ENCODE data around the gene SPEF1. TPM values are rescaled to one million over a fixed set of nuclear protein-coding genes. Genes with fewer than 3 reads are reported as not detected.

Gene SPEF1
- total RNA-seq, 1 donor from 2014 or later, result 0.54 TPM

DNA sequence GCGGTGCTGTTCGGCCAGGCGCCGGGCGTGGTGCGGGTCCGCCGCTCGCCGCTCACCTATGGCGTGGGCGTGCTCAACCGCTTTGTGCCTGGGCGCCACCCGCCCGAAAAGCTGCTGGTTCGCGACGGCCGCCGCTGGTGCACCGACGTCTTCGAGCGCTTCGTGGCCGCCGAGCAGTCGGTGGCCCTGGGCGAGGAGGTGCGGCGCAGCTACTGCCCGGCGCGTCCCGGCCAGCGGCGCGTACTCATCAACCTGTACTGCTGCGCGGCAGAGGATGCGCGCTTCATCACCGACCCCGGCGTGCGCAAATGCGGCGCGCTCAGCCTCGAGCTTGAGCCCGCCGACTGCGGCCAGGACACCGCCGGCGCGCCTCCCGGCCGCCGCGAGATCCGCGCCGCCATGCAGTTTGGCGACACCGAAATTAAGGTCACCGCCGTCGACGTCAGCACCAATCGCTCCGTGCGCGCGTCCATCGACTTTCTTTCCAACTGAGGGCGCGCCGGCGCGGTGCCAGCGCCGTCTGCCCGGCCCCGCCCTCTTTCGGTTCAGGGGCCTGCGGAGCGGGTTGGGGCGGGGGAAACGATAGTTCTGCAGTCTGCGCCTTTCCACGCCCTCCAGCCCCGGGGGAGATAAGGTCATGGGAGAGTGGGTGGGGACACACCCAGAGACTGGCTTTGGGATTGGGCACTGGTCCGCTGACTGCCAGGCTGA is 29.4 kb downstream of the SPEF1 start:
- H3K36me3 Mint-ChIP-seq (ENCODE audit: low read depth), result peaks cover 9% of the 10 kb centered on the region
- H3K27ac Mint-ChIP-seq (ENCODE audit: unreplicated experiment), result no peak overlapping the region
- no peak for DNase-seq (ENCODE audit: low read depth, low spot score)
- H3K9me3 Mint-ChIP-seq, result no peaks in the 10 kb centered on the region
- peaks cover 17% of the 10 kb centered on the region for H3K4me1 Mint-ChIP-seq
- H3K4me3 Mint-ChIP-seq, result peak overlapping the region; percentile 34
- H3K27me3 Mint-ChIP-seq (ENCODE audit: low read depth), result peaks cover 49% of the 10 kb centered on the region
- TF ChIP-seq, protein P1, sequence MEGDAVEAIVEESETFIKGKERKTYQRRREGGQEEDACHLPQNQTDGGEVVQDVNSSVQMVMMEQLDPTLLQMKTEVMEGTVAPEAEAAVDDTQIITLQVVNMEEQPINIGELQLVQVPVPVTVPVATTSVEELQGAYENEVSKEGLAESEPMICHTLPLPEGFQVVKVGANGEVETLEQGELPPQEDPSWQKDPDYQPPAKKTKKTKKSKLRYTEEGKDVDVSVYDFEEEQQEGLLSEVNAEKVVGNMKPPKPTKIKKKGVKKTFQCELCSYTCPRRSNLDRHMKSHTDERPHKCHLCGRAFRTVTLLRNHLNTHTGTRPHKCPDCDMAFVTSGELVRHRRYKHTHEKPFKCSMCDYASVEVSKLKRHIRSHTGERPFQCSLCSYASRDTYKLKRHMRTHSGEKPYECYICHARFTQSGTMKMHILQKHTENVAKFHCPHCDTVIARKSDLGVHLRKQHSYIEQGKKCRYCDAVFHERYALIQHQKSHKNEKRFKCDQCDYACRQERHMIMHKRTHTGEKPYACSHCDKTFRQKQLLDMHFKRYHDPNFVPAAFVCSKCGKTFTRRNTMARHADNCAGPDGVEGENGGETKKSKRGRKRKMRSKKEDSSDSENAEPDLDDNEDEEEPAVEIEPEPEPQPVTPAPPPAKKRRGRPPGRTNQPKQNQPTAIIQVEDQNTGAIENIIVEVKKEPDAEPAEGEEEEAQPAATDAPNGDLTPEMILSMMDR (conservative IDR thresholded peaks at IDR 0.05), result no peak

DNA sequence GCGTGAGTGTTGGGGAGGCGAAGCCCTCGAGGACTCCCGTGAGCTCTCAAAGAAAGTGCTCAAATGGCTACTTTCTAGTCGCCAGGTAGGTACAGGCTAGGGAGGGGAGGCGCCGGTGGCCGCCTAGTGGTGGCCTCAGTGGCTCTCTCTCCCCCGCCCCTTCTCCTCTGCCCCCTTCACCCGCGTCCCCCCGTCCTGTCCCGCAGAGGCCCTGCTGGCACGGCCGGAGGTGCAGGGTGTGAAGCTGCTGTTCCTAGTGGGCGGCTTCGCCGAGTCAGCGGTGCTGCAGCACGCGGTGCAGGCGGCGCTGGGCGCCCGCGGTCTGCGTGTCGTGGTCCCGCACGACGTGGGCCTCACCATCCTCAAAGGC is 30.0 kb downstream of the SPEF1 start:
- H3K27ac Mint-ChIP-seq (ENCODE audit: unreplicated experiment), result no peak overlapping the region
- no peaks in the 10 kb centered on the region for H3K9me3 Mint-ChIP-seq
- DNase-seq (ENCODE audit: low read depth, low spot score), result no peak
- no peak overlapping the region for H3K4me3 Mint-ChIP-seq
- H3K36me3 Mint-ChIP-seq (ENCODE audit: low read depth), result peaks cover 9% of the 10 kb centered on the region
- TF ChIP-seq, protein P1 (conservative IDR thresholded peaks at IDR 0.05), result peak; percentile 43
- H3K27me3 Mint-ChIP-seq (ENCODE audit: low read depth), result peaks cover 55% of the 10 kb centered on the region
- H3K4me1 Mint-ChIP-seq, result peaks cover 17% of the 10 kb centered on the region

DNA sequence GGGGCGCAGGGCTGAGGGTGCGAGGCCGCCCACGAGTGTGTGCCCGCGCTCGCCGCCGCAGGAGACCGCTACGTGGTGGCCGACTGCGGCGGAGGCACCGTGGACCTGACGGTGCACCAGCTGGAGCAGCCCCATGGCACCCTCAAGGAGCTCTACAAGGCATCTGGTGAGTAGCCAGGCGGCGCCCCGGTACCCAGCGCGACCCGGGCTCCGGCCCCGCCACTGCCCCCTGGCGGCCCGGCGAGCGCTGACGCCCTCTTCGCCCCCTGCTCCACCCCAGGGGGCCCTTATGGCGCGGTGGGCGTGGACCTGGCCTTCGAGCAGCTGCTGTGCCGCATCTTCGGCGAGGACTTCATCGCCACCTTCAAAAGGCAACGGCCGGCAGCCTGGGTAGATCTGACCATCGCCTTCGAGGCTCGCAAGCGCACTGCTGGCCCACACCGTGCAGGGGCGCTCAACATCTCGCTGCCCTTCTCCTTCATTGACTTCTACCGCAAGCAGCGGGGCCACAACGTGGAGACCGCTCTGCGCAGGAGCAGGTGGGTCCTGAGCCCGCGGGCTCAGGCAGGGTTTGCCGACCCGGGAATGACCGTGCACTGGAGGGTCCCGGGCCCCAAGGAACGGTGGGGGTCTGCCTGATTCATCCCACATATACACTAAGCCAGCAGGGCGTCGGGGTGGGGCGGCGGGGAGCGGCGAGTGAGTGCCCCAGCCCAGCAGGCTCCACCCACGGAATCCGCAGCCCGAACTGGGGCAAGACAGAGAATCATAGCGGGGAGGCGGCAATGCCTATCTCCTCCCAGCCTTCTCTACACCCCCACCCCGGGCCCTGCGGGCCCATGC is 31.3 kb downstream of the SPEF1 start:
- peaks cover 67% of the 10 kb centered on the region for H3K27me3 Mint-ChIP-seq (ENCODE audit: low read depth)
- H3K4me1 Mint-ChIP-seq, result peaks cover 17% of the 10 kb centered on the region
- TF ChIP-seq, protein P1 (conservative IDR thresholded peaks at IDR 0.05), result peak; percentile 86
- DNase-seq (ENCODE audit: low read depth, low spot score), result peak; percentile 68
- H3K36me3 Mint-ChIP-seq (ENCODE audit: low read depth), result peaks cover 9% of the 10 kb centered on the region
- peak overlapping the region; percentile 69 for H3K4me3 Mint-ChIP-seq
- H3K27ac Mint-ChIP-seq (ENCODE audit: unreplicated experiment), result no peak overlapping the region
- H3K9me3 Mint-ChIP-seq, result no peaks in the 10 kb centered on the region

DNA sequence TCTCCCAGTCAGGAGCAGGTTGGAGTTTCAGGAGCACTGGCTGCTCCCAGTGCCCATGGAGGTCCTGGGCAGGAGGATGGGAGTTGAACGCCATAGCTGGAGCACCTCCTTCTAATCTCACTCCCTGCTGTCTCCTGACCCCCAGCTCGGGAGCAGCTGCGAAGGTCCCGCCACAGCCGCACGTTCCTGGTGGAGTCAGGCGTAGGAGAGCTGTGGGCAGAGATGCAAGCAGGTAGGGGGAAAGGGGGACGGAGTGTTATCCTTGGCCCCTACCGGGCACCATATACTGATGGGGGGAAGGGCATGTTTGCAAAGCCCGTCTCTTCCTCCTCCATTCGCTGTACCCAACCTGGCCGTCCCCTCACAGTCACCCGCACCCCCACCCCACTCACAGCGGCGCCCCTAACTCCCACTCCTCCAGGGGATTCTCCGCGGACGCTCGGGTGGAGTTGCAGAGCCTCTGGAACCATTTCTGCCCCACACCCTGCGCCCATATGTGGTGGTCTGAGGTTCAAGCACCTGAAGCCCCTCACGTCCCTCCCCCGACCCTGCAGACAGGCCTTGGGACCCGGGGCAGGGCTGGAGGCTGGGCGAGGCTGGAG is 32.1 kb downstream of the SPEF1 start:
- Mint-ChIP-seq H3K4me1 (peaks cover 24% of the 10 kb centered on the region), H3K9me3 (no peaks in the 10 kb centered on the region), H3K36me3 (ENCODE audit: low read depth) (peaks cover 9% of the 10 kb centered on the region), H3K27me3 (ENCODE audit: low read depth) (peaks cover 74% of the 10 kb centered on the region), H3K27ac (ENCODE audit: unreplicated experiment) (no peak overlapping the region), H3K4me3 (no peak overlapping the region)
- TF ChIP-seq, protein P1 (conservative IDR thresholded peaks at IDR 0.05), result no peak
- no peak for DNase-seq (ENCODE audit: low read depth, low spot score)

DNA sequence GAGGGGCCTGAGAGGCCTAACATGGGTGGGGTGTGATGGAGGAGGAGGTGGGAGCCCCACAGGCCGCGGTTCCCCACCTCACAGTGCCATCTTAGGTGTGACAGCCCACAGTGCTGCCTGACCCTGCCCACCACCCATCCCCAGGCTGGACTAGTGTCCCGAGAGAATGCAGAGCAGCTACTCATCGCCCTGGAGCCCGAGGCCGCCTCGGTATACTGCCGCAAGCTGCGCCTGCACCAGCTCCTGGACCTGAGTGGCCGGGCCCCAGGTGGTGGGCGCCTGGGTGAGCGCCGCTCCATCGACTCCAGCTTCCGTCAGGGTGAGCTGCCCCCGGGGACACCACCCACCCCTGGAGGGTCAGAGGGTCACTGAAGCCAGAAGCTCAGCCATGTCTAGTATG is 33.2 kb downstream of the SPEF1 start:
- no peak overlapping the region for H3K4me3 Mint-ChIP-seq
- no peak overlapping the region for H3K27ac Mint-ChIP-seq (ENCODE audit: unreplicated experiment)
- peaks cover 9% of the 10 kb centered on the region for H3K36me3 Mint-ChIP-seq (ENCODE audit: low read depth)
- H3K4me1 Mint-ChIP-seq, result peaks cover 24% of the 10 kb centered on the region
- DNase-seq (ENCODE audit: low read depth, low spot score), result no peak
- H3K27me3 Mint-ChIP-seq (ENCODE audit: low read depth), result peaks cover 80% of the 10 kb centered on the region
- TF ChIP-seq, protein P1 (conservative IDR thresholded peaks at IDR 0.05), result no peak
- H3K9me3 Mint-ChIP-seq, result no peaks in the 10 kb centered on the region

All from neural crest cell (in vitro differentiated cells).